ENCODE results near the gene DNAJC7. TPM values are rescaled to one million over a fixed set of nuclear protein-coding genes. Genes with fewer than 3 reads are reported as not detected.

DNAJC7 gene
- total and polyA plus RNA-seq, 9 of the 15 experiments (the other 6 are each of a cell fraction or from before 2014, with no cell fraction given): 85.8 to 262 (median 157) TPM

- peak; percentile 33 for TF ChIP-seq PCBP1 (IDR thresholded peaks at IDR 0.05; ENCODE audit: low read depth, low read length, poor library complexity, severe bottlenecking)
- TF ChIP-seq HEY1 (CRISPR knock-in tag; IDR thresholded peaks at IDR 0.05; ENCODE audit: borderline replicate concordance): no peak
- no peak for TF ChIP-seq SETDB1 (IDR thresholded peaks at IDR 0.05; ENCODE audit: low read length)
- TF ChIP-seq MED1 (CRISPR knock-in tag; IDR thresholded peaks at IDR 0.05; ENCODE audit: borderline replicate concordance): no peak
- TF ChIP-seq TAF1 (IDR thresholded peaks at IDR 0.05; ENCODE audit: control insufficient read depth, extremely low read depth, insufficient read depth, low read length, severe bottlenecking): peak; percentile 46
- no peak for TF ChIP-seq ZNF217 (CRISPR knock-in tag; IDR thresholded peaks at IDR 0.05)
- TF ChIP-seq PTBP1 (IDR thresholded peaks at IDR 0.05; ENCODE audit: low read depth, low read length): no peak
- TF ChIP-seq CBX8 (IDR thresholded peaks at IDR 0.05; ENCODE audit: borderline replicate concordance, extremely low read depth, low read depth, low read length, poor library complexity, severe bottlenecking): no peak
- 0 out of 4 replicates have a peak, but pooled peaks of 1 of the 2 experiments have one; percentile 4 for TF ChIP-seq RCOR1 (IDR thresholded peaks at IDR 0.05; ENCODE audit: borderline replicate concordance in 1 of 2, low read depth in 2 of 2, low read length in 2 of 2)
- no peak for TF ChIP-seq BRD9 (IDR thresholded peaks at IDR 0.05; ENCODE audit: low read depth, partially characterized antibody)
- no peak for TF ChIP-seq CSDE1 (IDR thresholded peaks at IDR 0.05)
- TF ChIP-seq TAF7 (tag; IDR thresholded peaks at IDR 0.05): no peak
- no peak for TF ChIP-seq MAFG (tag; conservative IDR thresholded peaks at IDR 0.05)
- TF ChIP-seq ZNF609 (CRISPR knock-in tag; IDR thresholded peaks at IDR 0.05; ENCODE audit: borderline replicate concordance): no peak
- no peak for TF ChIP-seq ZNF12 (CRISPR knock-in tag; IDR thresholded peaks at IDR 0.05)
- TF ChIP-seq ZNF436 (CRISPR knock-in tag; IDR thresholded peaks at IDR 0.05): no peak
- TF ChIP-seq THAP12 (CRISPR knock-in tag; IDR thresholded peaks at IDR 0.05): no peak
- no peak for TF ChIP-seq SREBF2 (CRISPR knock-in tag; IDR thresholded peaks at IDR 0.05)
- TF ChIP-seq RUNX1 (IDR thresholded peaks at IDR 0.05; ENCODE audit: low read depth): no peak
Observed at GRCh38 chr17:42050393-42051012, 33.3 kb upstream of the DNAJC7 start, which contains the start of gene C17orf113 (continued).
